CD4-positive, alpha-beta T cell treated with Interleukin-21 for 1 hour (primary cell): Measurements from ENCODE around the gene S100A13.

Experiments used
- DNase-seq: peaks from one replicate; pipeline ENCODE4 v3.0.0-alpha.2; 2020

Gene S100A13

GRCh38 chr1:153624965-153625611, 2.2 kb downstream of the S100A13 start:
- DNase-seq: no peak

- no peak for DNase-seq
Measured at GRCh38 chr1:153623101-153623500, 4.2 kb downstream of the S100A13 start.

GRCh38 chr1:153619171-153619570, 8.1 kb downstream of the S100A13 start:
- no peak for DNase-seq

GRCh38 chr1:153617663-153618062, 9.6 kb downstream of the S100A13 start:
- DNase-seq: peak; percentile 61

- no peak for DNase-seq
Measured at GRCh38 chr1:153616917-153617311, 10.4 kb downstream of the S100A13 start.

- DNase-seq: no peak
Measured at GRCh38 chr1:153616144-153616916, 11.0 kb downstream of the S100A13 start, which contains the start of gene S100A14. Gene S100A14 (minus strand): TSS chr1:153616325. CDS start chr1:153615858, 467 bp downstream.

- no peak for DNase-seq
Measured at GRCh38 chr1:153615406-153615805, 11.9 kb downstream of the S100A13 start.

- DNase-seq: no peak
Measured at GRCh38 chr1:153614906-153615305, 12.4 kb downstream of the S100A13 start.

GRCh38 chr1:153614189-153614900, 13.0 kb downstream of the S100A13 start:
- no peak for DNase-seq

- DNase-seq: no peak
Measured at GRCh38 chr1:153613406-153613805, 13.9 kb downstream of the S100A13 start.

GRCh38 chr1:153612755-153613331, 14.5 kb downstream of the S100A13 start, which contains the start of gene S100A16:
Gene S100A16 (minus strand): TSS chr1:153613137. CDS start chr1:153608151, 4,986 bp downstream.
- no peak for DNase-seq

GRCh38 chr1:153612111-153612754, 15.1 kb downstream of the S100A13 start:
- DNase-seq: no peak

- DNase-seq: no peak
Measured at GRCh38 chr1:153611356-153611755, 15.9 kb downstream of the S100A13 start.

GRCh38 chr1:153610811-153611301, 16.4 kb downstream of the S100A13 start:
- DNase-seq: no peak

- no peak for DNase-seq
Measured at GRCh38 chr1:153610334-153610733, 17.0 kb downstream of the S100A13 start.

- no peak for DNase-seq
Measured at GRCh38 chr1:153609585-153609907, 17.8 kb downstream of the S100A13 start.

- DNase-seq: no peak
Measured at GRCh38 chr1:153608742-153609584, 18.3 kb downstream of the S100A13 start.

- DNase-seq: no peak
Measured at GRCh38 chr1:153608089-153608682, 19.1 kb downstream of the S100A13 start.

- DNase-seq: no peak
Measured at GRCh38 chr1:153607381-153607780, 19.9 kb downstream of the S100A13 start.

- no peak for DNase-seq
Measured at GRCh38 chr1:153606194-153606593, 21.1 kb downstream of the S100A13 start.

GRCh38 chr1:153602749-153603148, 24.6 kb downstream of the S100A13 start:
- no peak for DNase-seq
